ENCODE measurements around the gene PLBD2.

The PLBD2 gene

GRCh38 chr12:113420996-113421595 is 62.7 kb downstream of the PLBD2 start:
- no peak for DNase-seq (ENCODE audit: low spot score)

- peak; percentile 84 for DNase-seq (ENCODE audit: low spot score)
These were observed 63.9 kb downstream of the PLBD2 start, which contains the start of gene SDSL for GRCh38 chr12:113422030-113422885. Gene SDSL, plus strand, starts transcription at chr12:113422380. Its CDS starts 5,603 bp downstream, at chr12:113427983.

- DNase-seq (ENCODE audit: low spot score), result no peak
These were observed 64.7 kb downstream of the PLBD2 start for GRCh38 chr12:113422886-113423669.

GRCh38 chr12:113424456-113424855 is 66.1 kb downstream of the PLBD2 start:
- DNase-seq (ENCODE audit: low spot score), result no peak

GRCh38 chr12:113424915-113425823 is 66.8 kb downstream of the PLBD2 start:
- no peak for DNase-seq (ENCODE audit: low spot score)

- DNase-seq (ENCODE audit: low spot score), result no peak
These were observed 67.6 kb downstream of the PLBD2 start for GRCh38 chr12:113425960-113426453.

- DNase-seq (ENCODE audit: low spot score), result no peak
These were observed 69.5 kb downstream of the PLBD2 start for GRCh38 chr12:113427882-113428281.

- DNase-seq (ENCODE audit: low spot score), result no peak
These were observed 70.1 kb downstream of the PLBD2 start for GRCh38 chr12:113428482-113428881.

GRCh38 chr12:113432986-113433385 is 74.6 kb downstream of the PLBD2 start:
- no peak for DNase-seq (ENCODE audit: low spot score)

- no peak for DNase-seq (ENCODE audit: low spot score)
These were observed 77.0 kb downstream of the PLBD2 start for GRCh38 chr12:113435367-113435766.

- DNase-seq (ENCODE audit: low spot score), result no peak
These were observed 78.2 kb downstream of the PLBD2 start for GRCh38 chr12:113436586-113436985.

- DNase-seq (ENCODE audit: low spot score), result no peak
These were observed 78.8 kb downstream of the PLBD2 start for GRCh38 chr12:113436993-113437728.

GRCh38 chr12:113437729-113438100 is 79.3 kb downstream of the PLBD2 start:
- no peak for DNase-seq (ENCODE audit: low spot score)

- DNase-seq (ENCODE audit: low spot score), result no peak
These were observed 80.3 kb downstream of the PLBD2 start for GRCh38 chr12:113438523-113439300.

- no peak for DNase-seq (ENCODE audit: low spot score)
These were observed 80.9 kb downstream of the PLBD2 start for GRCh38 chr12:113439301-113439597.

- DNase-seq (ENCODE audit: low spot score), result peak; percentile 43
These were observed 81.2 kb downstream of the PLBD2 start for GRCh38 chr12:113439606-113440030.

- DNase-seq (ENCODE audit: low spot score), result no peak
These were observed 81.9 kb downstream of the PLBD2 start for GRCh38 chr12:113440336-113440735.

Measured in SW480 (cell line).